Dermis microvascular lymphatic vessel endothelial cell (primary cell): Measurements from ENCODE around the gene CDH8. TPM values are rescaled to one million over a fixed set of nuclear protein-coding genes. Genes with fewer than 3 reads are reported as not detected.

Experiments used
- DNase-seq, 2 donors: peaks; one replicate each; pipeline versions ENCODE4 v3.0.0 to v3.0.0-alpha.2; 2010; ENCODE audit warnings: low read depth in 2 of 2
- total RNA-seq: library from RNA; depleted of rRNA; stranded (reverse); fragments of >200 nt; gene quantifications from 2 replicates; pipeline ENCODE4 v1.2.1, GENCODE V29; 2014

The CDH8 gene
- not detected in 2 replicates for total RNA-seq

GRCh38 chr16:62036101-62036801 lies at the start of gene CDH8:
Gene CDH8, minus strand, starts transcription at chr16:62036438. Its CDS starts 15,035 bp downstream, at chr16:62021403.
- no peak for DNase-seq

GRCh38 chr16:62079236-62079635 lies 43.0 kb upstream of the CDH8 start:
- no peak for DNase-seq

DNA sequence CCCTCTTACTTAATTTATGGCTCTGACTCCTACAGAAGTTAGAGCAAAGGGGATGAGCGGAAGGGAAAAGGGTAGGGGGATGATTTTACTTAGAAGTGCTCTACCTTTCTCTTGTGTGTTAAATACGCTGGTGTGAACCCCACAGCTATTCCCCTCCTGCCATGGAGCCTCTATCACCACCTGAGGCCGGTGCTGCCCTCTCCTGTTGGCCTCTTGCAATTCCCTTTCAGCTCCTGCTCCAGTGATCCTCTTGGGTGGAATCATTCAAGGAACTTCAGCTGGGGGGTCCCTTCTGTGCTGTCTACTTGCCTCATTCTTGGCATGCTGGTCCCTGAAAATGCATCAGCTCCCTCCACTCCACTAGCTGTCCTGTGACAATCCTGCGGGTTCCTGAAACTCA lies 41.8 kb upstream of the CDH8 start:
- DNase-seq = no peak

DNA sequence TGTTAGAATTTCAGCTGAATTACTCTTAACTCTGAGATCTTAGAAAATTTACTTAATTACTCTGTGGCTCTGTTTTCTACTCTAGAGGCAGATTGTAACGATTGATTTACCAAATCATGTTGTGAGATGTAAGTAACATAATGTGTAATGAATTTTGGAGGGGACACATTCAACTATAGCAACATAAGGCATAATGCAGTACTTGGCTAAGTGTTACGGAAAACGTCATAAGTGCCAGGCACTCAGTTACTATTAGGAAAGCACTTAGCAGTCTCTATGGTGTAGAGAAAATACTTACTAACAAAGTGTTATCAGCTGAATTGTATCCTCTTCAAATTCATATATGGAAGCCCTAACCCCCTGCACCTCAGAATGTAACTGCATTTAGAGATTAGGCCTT lies 40.6 kb upstream of the CDH8 start:
- no peak for DNase-seq

DNA sequence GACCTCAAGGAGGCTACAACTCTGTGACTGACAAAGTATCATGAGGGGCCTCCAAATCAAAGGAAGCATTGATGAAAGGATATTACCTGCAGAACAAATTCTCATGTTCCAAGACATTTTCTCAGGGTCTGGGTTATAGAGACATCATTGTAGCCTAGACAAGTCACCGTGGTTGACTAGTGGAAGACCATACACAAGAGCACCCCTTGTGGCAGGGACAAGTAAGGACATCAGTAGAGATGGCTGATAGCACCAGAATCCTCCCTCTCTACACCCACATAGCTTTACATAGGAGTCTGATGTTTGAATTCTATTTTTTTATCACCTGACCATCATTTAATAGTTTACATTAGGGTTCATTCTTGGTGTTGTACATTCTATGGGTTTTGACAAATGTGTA lies 32.5 kb upstream of the CDH8 start:
- no peak for DNase-seq

- no peak for DNase-seq
Measured at GRCh38 chr16:62067981-62068380, 31.7 kb upstream of the CDH8 start.

GRCh38 chr16:62067182-62067581 lies 30.9 kb upstream of the CDH8 start:
- no peak for DNase-seq

- DNase-seq = no peak
Measured at GRCh38 chr16:62066747-62067146, 30.5 kb upstream of the CDH8 start.

DNA sequence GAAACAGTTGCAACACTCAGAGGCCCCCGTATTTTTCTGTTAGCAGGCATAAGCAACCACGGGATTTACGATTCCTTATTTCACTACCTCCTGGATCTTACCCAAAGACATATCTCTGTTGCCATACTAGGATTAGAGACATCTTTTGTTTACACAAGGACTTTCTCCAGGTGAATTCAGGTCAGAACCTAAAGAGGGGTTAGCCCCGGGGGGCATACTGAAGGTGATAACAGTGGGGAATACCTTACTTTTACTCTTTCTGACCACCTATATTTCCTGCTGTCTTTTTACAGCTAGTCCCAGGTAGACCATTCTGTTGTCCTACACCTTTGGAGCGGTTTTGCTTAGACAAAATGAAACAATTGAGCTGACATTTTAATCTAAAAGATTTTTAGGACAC lies 27.9 kb upstream of the CDH8 start:
- no peak for DNase-seq

GRCh38 chr16:62060089-62060488 lies 23.9 kb upstream of the CDH8 start:
- DNase-seq = no peak

DNA sequence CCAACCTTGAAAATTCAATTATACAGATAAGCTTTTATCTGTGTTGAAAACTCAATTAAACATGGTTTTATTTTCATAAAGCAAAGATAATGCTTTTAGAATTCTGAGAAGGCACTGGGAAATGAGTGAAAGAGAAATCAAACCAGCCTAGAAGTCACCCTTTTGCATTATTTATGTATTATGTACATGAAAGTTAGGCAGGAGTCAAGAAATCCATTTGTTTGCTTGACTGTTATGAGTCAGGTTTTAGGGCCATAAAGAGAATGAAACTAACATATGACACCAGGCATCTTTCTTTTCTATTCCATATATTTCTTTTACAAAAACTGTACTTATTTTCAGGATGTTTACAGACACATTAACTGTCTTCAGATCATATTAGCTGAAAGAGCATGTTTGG lies 23.3 kb upstream of the CDH8 start:
- DNase-seq = no peak

DNA sequence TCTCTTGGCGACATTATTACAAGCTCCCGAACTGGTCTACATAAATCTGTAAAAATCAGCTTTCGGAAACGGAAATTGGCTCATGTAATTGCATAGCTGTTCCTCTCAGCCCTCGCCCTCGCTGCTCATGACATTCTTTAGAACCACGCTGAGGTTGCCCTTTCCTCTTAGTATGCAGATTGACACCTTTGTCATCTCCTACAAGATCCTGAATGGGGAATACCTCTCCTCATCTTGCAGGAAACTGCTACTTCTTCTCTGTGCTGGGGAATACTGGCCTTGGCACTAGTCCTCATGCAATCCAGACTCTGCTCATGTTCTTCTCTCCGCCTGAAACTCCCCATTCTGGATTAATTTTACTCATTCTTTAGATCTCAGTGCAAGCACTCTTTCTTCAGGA lies 22.2 kb upstream of the CDH8 start:
- no peak for DNase-seq

DNA sequence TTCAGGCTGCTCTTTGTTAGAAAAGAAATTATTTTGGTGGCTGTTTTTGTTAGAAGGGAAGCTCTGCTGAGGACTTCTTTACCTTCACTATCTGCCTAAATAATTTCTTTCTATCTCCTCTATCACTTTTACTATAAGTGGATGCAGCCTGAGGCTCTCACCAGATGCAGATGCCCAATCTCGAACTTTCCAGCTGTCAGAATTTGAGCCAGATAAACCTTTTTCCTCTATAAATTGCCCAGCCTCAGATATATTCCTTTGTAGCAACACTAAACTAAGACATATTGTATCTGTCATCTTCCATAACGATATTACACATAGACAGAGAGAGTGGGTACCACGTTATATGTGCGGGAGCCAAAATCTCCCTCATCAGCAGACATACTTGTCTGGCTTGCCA lies 15.7 kb upstream of the CDH8 start:
- no peak for DNase-seq

GRCh38 chr16:62050793-62051192 lies 14.6 kb upstream of the CDH8 start:
- no peak for DNase-seq

DNA sequence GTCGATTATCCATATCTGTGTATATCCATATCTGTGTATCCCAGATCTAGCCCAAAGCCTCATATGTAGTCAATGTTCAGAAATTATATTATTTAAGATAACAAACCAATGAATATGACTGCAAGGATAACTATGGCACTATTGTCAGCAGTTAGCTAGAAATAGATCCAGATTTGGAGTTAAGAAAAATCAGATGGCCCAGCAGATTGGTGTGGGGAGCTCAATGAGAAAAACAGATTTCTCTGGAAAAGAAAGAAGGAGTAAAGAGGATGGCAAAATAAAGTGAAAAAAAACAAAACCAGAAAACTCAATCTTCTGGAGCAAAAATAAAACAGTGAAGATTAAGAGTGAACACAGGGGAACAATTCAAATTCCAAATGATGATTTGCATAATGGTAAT lies 10.6 kb upstream of the CDH8 start:
- no peak for DNase-seq

DNA sequence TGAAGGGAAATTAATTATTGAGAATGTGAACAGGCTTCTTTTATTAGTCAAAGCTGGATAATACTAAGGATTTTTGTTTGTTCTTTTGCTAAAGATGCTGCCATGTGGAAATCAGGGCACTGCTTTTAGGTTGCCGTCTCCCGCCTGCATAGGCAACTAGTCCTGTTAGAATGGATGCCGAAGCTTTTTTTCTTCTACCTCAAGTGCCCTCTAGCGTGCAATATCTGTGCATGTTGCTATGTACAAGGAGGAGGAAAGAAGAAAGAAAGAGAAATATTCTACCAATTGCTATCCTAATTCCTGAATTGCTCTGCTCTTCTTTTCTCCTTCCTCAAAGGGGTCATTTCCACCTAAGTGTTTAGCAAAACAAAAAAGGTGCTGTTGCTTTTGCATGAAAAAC lies 5.2 kb upstream of the CDH8 start:
- DNase-seq = no peak

DNA sequence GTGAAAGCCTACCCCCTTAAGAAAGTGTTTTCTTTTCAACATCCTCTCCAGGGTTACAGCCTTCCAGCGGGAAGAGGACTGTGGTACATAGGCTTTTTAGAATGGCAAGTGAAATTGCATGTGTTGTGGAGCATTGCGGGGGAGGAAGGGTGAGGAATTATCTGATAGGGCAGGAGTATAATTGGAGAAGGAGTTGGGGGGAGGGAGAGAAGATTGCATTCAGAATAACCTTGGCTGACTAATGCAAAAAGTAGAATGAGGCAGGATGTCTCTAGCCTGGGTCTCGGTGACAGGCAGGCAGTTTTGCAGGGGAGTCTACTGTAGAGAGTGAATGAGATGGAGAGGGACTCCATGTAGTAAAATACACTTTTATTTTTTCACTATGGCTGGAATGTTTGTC lies 2.4 kb upstream of the CDH8 start:
- DNase-seq = no peak

DNA sequence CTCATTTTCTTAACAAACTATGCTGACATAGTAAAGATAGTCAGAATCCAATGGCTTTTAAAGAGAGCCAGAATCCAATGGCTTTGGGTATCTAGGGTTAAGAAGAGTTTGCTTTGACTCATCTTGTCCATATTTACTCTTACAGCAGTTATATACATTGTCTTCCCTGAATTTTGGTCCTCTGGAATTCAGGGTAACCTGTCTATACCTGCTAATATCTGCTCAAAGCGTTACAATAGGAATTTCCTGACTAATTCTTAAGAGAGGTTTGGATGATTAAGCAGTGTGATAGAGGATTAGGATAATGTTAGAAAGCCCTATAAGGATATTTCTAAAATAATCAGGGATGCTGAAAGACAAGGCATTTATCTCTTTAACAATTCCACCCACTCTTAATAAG lies 2.0 kb upstream of the CDH8 start:
- no peak for DNase-seq

DNA sequence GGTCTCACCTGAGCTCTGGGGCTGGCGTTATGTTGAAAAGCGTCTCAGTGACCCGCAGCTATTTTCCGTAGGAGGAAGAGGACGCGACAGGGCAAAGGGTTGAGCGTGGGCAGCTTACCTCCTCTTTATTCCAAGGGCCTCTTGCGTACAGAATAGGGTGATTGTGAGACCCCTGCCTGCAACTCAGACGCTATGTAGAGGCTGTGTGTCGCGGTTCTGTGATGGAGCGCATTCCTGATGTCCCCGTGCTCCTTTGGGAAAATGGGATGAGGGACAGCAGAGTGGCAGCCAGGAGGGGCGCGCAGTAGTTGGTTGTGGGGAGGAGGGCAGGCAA lies 531 bp upstream of the CDH8 start:
- DNase-seq = no peak

- DNase-seq = no peak
Measured at GRCh38 chr16:62035115-62036092, 834 bp downstream of the CDH8 start.

- DNase-seq = no peak
Measured at GRCh38 chr16:62034231-62035114, 1.8 kb downstream of the CDH8 start.

GRCh38 chr16:62033065-62033464 lies 3.2 kb downstream of the CDH8 start:
- DNase-seq = no peak
